HepG2 (cell line): ENCODE results near the gene NF2. TPM values are rescaled to one million over a fixed set of nuclear protein-coding genes. Genes with fewer than 3 reads are reported as not detected.

Experiments used
- ATAC-seq: fragments of 200-7000 bp; cut with Tn5 transposase; 3 replicates; pipeline ENCODE4 v1.9.1; 2020; ENCODE audit warnings: mild to moderate bottlenecking, moderate library complexity
- BruUV-seq: library from RNA; stranded (reverse); fragments of 400-500 nt; replicated peaks from 2 replicates; lab custom pipeline; 2021; lab: Mats Ljungman, UMichigan
- CTCF ChIA-PET: fragments of 300-600 bp; formaldehyde crosslinking; extraction: SDS; loops from one replicate; lab custom pipeline; 2021; ENCODE audit warnings: low total read pairs, inconsistent platforms, low intra/inter-chr PET ratio; lab: Yijun Ruan, JAX
- POLR2A ChIA-PET: fragments of 350-600 bp; sonication (Branson Sonifier 250); formaldehyde crosslinking; loops from one replicate; lab custom pipeline; 2020; ENCODE audit warnings: antibody characterized with exemption, inconsistent platforms; lab: Yijun Ruan, JAX
- DNase-seq: peaks from one replicate; pipeline ENCODE4 v3.0.0-alpha.2; 2015; ENCODE audit warnings: low spot score
- FAIRE-seq: peaks from 3 replicates; lab custom pipeline; 2011; peaks lifted over from hg19 to GRCh38; lab: Jason Lieb, UNC
- H2AFZ ChIP-seq: one replicate; pipeline ENCODE4 v1.6.1; 2011; ENCODE audit warnings: low read length, inconsistent platforms
- H3K27ac ChIP-seq: fragments of 300-600 bp; 3 replicates; pipeline ENCODE4 v1.8.0; 2011; ENCODE audit warnings: mixed run types, mild to moderate bottlenecking, mixed read lengths, low read length, inconsistent platforms; ENCODE audit not compliant: insufficient read depth; ENCODE audit errors: extremely low read length
- H3K27me3 ChIP-seq, 2 experiments: fragments of 200-600 bp in 1 of 2; 2 replicates in 1 of 2; 3 replicates in 1 of 2; pipeline versions ENCODE4 v1.6.0 to v1.8.0; 2011; ENCODE audit warnings: low read length in 2 of 2, mild to moderate bottlenecking in 2 of 2, moderate library complexity in 2 of 2, inconsistent platforms in 1 of 2; ENCODE audit not compliant: insufficient read depth in 2 of 2, control insufficient read depth in 1 of 2
- H3K36me3 ChIP-seq, 2 experiments: fragments of 200-600 bp in 1 of 2; replicated peaks in 1 of 2; 2 replicates in 1 of 2; 3 replicates in 1 of 2; pipeline versions ENCODE4 v1.5.1 to v1.8.0; 2011; ENCODE audit warnings: low read length in 2 of 2, inconsistent platforms in 1 of 2; ENCODE audit not compliant: insufficient read depth in 2 of 2, control insufficient read depth in 1 of 2
- H3K4me1 ChIP-seq: 2 replicates; pipeline ENCODE4 v1.5.1; 2012; ENCODE audit warnings: low read length, inconsistent platforms; ENCODE audit not compliant: insufficient read depth
- H3K4me2 ChIP-seq: 2 replicates; pipeline ENCODE4 v1.6.0; 2011; ENCODE audit warnings: low read depth, low read length, inconsistent platforms
- H3K4me3 ChIP-seq, 3 experiments: fragments of 200-600 bp in 1 of 3; sonication (generic), shearing (Covaris generic) in 1 of 3; replicated peaks in 1 of 3; 2 replicates each; pipeline ENCODE4 v1.5.1; 2011 to 2016; ENCODE audit warnings: low read length in 3 of 3, inconsistent platforms in 2 of 3, low read depth in 2 of 3, mild to moderate bottlenecking in 2 of 3, control low read depth in 1 of 3, mixed read lengths in 1 of 3; ENCODE audit not compliant: insufficient read depth in 1 of 3
- H3K79me2 ChIP-seq: one replicate; pipeline ENCODE4 v1.6.1; 2011; ENCODE audit warnings: low read length, inconsistent platforms; ENCODE audit not compliant: insufficient read depth
- H3K9ac ChIP-seq: 2 replicates; pipeline ENCODE4 v1.6.0; 2011; ENCODE audit warnings: mild to moderate bottlenecking, low read depth, low read length, inconsistent platforms; ENCODE audit not compliant: insufficient read depth
- H3K9me3 ChIP-seq: 2 replicates; pipeline ENCODE4 v1.5.1; 2012; ENCODE audit warnings: mild to moderate bottlenecking, low read length
- H4K20me1 ChIP-seq: 2 replicates; pipeline ENCODE4 v1.6.0; 2011; ENCODE audit warnings: inconsistent platforms, mild to moderate bottlenecking, low read length, moderate library complexity; ENCODE audit not compliant: insufficient read depth
- ADNP ChIP-seq: sonication (generic); formaldehyde crosslinking; IDR thresholded peaks from 2 replicates; pipeline ENCODE4 v1.4.0; 2020; ENCODE audit warnings: missing genetic modification reagents
- HOXA9 ChIP-seq: sonication (generic); formaldehyde crosslinking; IDR thresholded peaks from 2 replicates; pipeline ENCODE4 v1.8.1; 2022; ENCODE audit warnings: missing genetic modification reagents, mild to moderate bottlenecking, moderate library complexity, borderline replicate concordance
- MXI1 ChIP-seq: IDR thresholded peaks from 3 replicates; pipeline ENCODE4 v1.6.1; 2012; ENCODE audit warnings: low read depth, low read length, inconsistent platforms, borderline replicate concordance
- PAWR ChIP-seq: sonication (generic); formaldehyde crosslinking; IDR thresholded peaks from 2 replicates; pipeline ENCODE4 v1.4.0; 2020; ENCODE audit warnings: missing genetic modification reagents, mild to moderate bottlenecking, borderline replicate concordance
- U2AF2 ChIP-seq: fragments of 200-400 bp; formaldehyde crosslinking; IDR thresholded peaks from 2 replicates; pipeline ENCODE4 v1.6.1; 2017; ENCODE audit warnings: low read depth, mild to moderate bottlenecking, low read length
- ZKSCAN5 ChIP-seq: sonication (generic); formaldehyde crosslinking; IDR thresholded peaks from 2 replicates; pipeline ENCODE4 v1.5.1; 2020; ENCODE audit warnings: mild to moderate bottlenecking, missing genetic modification reagents
- ZNF510 ChIP-seq: sonication (generic); formaldehyde crosslinking; IDR thresholded peaks from 2 replicates; pipeline ENCODE4 v1.4.0; 2020; ENCODE audit warnings: low read depth, mild to moderate bottlenecking, missing genetic modification reagents
- ZNF569 ChIP-seq: sonication (generic); formaldehyde crosslinking; IDR thresholded peaks from 2 replicates; pipeline ENCODE4 v1.5.0; 2020; ENCODE audit warnings: mild to moderate bottlenecking, missing genetic modification reagents, moderate library complexity, borderline replicate concordance
- WGBS: methylation state at CpG from one replicate; pipeline ENCODE4 v1.1.6; 2017; ENCODE audit warnings: low lambda C conversion rate; 5-methylcytosine and 5-hydroxymethylcytosine counted together
- in situ Hi-C: cut with HindIII; loops from 2 replicates; pipeline ENCODE4 v1.10.0; 2017; ENCODE audit warnings: low pct_unique_long_range_greater_than_20kb; ENCODE audit not compliant: extremely low pct_ligation_motif_present
- intact Hi-C: fragments of 100-400 bp; cut with micrococcal nuclease; formaldehyde crosslinking; loops from one replicate; pipeline ENCODE4 v1.10.0; 2022; ENCODE audit not compliant: unreplicated experiment
- polyA plus RNA-seq, 8 experiments: library from polyadenylated mRNA; depleted of rRNA in 3 of 8; stranded (reverse) in 7 of 8; unstranded in 1 of 8; fragments of >200 nt; fragmentation: Illumina TruSeq in 4 of 8; extraction: Trizol in 4 of 8; gene quantifications; 2 replicates each; pipeline versions ENCODE4 v1.2.1 to v1.2.3, GENCODE V29; 2011 to 2016; ENCODE audit warnings: low read depth in 4 of 8, missing spikeins in 1 of 8, mixed read lengths in 1 of 8; ENCODE audit not compliant: insufficient read depth in 1 of 8
- total RNA-seq, 5 experiments: library from RNA; depleted of rRNA; stranded (reverse); fragments of >200 nt; fragmentation: Illumina TruSeq; extraction: Trizol; gene quantifications; 2 replicates each; pipeline ENCODE4 v1.2.3, GENCODE V29; 2016; ENCODE audit warnings: low read depth in 1 of 5
- TF ChIP-seq, protein P1 (sequence below): sonication (generic); formaldehyde crosslinking; IDR thresholded peaks from 2 replicates; pipeline ENCODE4 v1.4.0; 2020; ENCODE audit warnings: mild to moderate bottlenecking, missing genetic modification reagents
- TF ChIP-seq, protein P2 (sequence below): IDR thresholded peaks from 2 replicates; pipeline ENCODE4 v1.6.1; 2016; ENCODE audit warnings: low read depth, control low read depth
- TF ChIP-seq, protein P3 (sequence below): sonication (generic); formaldehyde crosslinking; IDR thresholded peaks from 2 replicates; pipeline ENCODE4 v1.9.0; 2021; ENCODE audit warnings: missing genetic modification reagents, borderline replicate concordance
- TF ChIP-seq, protein P4 (sequence below): sonication (generic); formaldehyde crosslinking; IDR thresholded peaks from 2 replicates; pipeline ENCODE4 v1.4.0; 2020; ENCODE audit warnings: missing genetic modification reagents

NF2 gene
- total and polyA plus RNA-seq, 2 of the 13 experiments (the other 11 are each of a cell fraction or from before 2014, with no cell fraction given): 9.3 to 33.3 TPM

DNA sequence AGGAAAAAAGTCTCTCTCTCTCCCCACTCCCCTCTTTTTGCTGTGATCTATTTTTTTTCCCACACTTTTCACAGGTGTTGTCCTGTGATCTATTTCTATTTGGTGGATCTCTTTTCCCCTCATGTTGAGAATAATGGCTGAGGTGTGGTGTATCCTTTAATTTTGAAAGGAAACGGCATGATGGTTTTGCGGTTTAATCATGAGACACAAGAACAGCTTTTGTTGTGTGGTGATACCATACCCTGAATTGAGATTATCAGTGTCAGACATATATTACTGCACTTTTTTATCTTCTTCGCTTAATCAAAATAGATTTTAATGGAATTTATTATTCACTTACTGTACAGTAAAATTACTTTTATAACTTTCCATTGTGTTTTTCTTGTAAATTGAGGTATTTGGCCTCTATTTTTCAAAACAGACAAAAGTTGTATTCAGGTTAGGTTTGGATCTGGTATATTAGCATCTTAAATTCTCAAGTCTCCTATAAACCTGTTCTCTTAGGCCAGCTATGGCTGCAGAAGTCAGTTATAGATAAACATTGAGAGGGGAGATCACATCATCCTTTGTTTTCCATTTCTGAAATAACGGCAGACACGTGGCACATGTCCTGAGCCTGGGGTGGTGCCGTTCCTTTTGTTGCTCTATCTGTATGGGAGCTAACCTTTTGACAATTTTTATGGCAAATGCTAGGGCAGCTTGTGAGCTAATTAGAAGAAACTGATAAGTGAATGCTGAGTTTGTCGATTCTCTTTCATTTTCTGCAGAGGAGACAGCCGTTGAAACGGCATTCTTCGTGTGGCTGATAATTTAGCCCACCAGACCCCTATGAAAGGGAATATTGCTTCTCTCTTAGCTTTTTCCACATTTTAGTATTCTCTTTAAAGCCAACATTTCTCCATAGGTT, 25.8 kb downstream of the NF2 start:
- Histone ChIP-seq H3K9ac (no peak overlapping the region), H3K4me1 (peaks cover 39% of the 10 kb centered on the region), H3K79me2 (peaks cover 49% of the 10 kb centered on the region), H4K20me1 (no peaks in the 10 kb centered on the region), H3K4me2 (no peak overlapping the region), H3K9me3 (no peaks in the 10 kb centered on the region), H3K36me3 (no peaks in the 10 kb centered on the region), H3K27ac (no peak overlapping the region), H2AFZ (no peak overlapping the region), H3K27me3 (no peaks in the 10 kb centered on the region), H3K4me3 (no peak overlapping the region)
- FAIRE-seq (no peak), DNase-seq (no peak), ATAC-seq (no peak)
- in situ Hi-C loops (no loop called here), intact Hi-C loops (no loop called here)
- WGBS: 97% methylated on average over 10 of the region's 10 CpGs
- TF ChIP-seq HOXA9 (CRISPR knock-in tag) (no peak), PAWR (CRISPR knock-in tag) (no peak), U2AF2 (no peak), ZNF510 (no peak), MXI1 (no peak), ZNF569 (CRISPR knock-in tag) (no peak), ZKSCAN5 (CRISPR knock-in tag) (no peak), ADNP (CRISPR knock-in tag) (no peak)
- TF ChIP-seq, protein P1, sequence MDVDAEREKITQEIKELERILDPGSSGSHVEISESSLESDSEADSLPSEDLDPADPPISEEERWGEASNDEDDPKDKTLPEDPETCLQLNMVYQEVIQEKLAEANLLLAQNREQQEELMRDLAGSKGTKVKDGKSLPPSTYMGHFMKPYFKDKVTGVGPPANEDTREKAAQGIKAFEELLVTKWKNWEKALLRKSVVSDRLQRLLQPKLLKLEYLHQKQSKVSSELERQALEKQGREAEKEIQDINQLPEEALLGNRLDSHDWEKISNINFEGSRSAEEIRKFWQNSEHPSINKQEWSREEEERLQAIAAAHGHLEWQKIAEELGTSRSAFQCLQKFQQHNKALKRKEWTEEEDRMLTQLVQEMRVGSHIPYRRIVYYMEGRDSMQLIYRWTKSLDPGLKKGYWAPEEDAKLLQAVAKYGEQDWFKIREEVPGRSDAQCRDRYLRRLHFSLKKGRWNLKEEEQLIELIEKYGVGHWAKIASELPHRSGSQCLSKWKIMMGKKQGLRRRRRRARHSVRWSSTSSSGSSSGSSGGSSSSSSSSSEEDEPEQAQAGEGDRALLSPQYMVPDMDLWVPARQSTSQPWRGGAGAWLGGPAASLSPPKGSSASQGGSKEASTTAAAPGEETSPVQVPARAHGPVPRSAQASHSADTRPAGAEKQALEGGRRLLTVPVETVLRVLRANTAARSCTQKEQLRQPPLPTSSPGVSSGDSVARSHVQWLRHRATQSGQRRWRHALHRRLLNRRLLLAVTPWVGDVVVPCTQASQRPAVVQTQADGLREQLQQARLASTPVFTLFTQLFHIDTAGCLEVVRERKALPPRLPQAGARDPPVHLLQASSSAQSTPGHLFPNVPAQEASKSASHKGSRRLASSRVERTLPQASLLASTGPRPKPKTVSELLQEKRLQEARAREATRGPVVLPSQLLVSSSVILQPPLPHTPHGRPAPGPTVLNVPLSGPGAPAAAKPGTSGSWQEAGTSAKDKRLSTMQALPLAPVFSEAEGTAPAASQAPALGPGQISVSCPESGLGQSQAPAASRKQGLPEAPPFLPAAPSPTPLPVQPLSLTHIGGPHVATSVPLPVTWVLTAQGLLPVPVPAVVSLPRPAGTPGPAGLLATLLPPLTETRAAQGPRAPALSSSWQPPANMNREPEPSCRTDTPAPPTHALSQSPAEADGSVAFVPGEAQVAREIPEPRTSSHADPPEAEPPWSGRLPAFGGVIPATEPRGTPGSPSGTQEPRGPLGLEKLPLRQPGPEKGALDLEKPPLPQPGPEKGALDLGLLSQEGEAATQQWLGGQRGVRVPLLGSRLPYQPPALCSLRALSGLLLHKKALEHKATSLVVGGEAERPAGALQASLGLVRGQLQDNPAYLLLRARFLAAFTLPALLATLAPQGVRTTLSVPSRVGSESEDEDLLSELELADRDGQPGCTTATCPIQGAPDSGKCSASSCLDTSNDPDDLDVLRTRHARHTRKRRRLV (CRISPR knock-in tag): no peak
- TF ChIP-seq, protein P2, sequence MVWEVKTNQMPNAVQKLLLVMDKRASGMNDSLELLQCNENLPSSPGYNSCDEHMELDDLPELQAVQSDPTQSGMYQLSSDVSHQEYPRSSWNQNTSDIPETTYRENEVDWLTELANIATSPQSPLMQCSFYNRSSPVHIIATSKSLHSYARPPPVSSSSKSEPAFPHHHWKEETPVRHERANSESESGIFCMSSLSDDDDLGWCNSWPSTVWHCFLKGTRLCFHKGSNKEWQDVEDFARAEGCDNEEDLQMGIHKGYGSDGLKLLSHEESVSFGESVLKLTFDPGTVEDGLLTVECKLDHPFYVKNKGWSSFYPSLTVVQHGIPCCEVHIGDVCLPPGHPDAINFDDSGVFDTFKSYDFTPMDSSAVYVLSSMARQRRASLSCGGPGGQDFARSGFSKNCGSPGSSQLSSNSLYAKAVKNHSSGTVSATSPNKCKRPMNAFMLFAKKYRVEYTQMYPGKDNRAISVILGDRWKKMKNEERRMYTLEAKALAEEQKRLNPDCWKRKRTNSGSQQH (CRISPR knock-in tag): no peak
- TF ChIP-seq, protein P3, sequence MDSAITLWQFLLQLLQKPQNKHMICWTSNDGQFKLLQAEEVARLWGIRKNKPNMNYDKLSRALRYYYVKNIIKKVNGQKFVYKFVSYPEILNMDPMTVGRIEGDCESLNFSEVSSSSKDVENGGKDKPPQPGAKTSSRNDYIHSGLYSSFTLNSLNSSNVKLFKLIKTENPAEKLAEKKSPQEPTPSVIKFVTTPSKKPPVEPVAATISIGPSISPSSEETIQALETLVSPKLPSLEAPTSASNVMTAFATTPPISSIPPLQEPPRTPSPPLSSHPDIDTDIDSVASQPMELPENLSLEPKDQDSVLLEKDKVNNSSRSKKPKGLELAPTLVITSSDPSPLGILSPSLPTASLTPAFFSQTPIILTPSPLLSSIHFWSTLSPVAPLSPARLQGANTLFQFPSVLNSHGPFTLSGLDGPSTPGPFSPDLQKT (CRISPR knock-in tag): no peak
- TF ChIP-seq, protein P4, sequence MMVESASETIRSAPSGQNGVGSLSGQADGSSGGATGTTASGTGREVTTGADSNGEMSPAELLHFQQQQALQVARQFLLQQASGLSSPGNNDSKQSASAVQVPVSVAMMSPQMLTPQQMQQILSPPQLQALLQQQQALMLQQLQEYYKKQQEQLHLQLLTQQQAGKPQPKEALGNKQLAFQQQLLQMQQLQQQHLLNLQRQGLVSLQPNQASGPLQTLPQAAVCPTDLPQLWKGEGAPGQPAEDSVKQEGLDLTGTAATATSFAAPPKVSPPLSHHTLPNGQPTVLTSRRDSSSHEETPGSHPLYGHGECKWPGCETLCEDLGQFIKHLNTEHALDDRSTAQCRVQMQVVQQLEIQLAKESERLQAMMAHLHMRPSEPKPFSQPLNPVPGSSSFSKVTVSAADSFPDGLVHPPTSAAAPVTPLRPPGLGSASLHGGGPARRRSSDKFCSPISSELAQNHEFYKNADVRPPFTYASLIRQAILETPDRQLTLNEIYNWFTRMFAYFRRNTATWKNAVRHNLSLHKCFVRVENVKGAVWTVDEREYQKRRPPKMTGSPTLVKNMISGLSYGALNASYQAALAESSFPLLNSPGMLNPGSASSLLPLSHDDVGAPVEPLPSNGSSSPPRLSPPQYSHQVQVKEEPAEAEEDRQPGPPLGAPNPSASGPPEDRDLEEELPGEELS (CRISPR knock-in tag): no peak
- no TSS peak for BruUV-seq
- ChIA-PET CTCF (no interaction called here), POLR2A (no interaction called here)
